HUES48 (cell line): Measurements from ENCODE around the gene RUFY4.
"Not testable (repeated sequence)": the region's sequence is repeated elsewhere in the genome, so short reads cannot be mapped to it uniquely, and the experiment has no call there.

Experiments
- H3K27ac ChIP-seq: one replicate; pipeline ENCODE4 v1.7.0; 2013; ENCODE audit warnings: low read depth, low read length, inconsistent platforms
- H3K27me3 ChIP-seq: 2 replicates; pipeline ENCODE4 v1.6.1; 2013; ENCODE audit warnings: mild to moderate bottlenecking, low read length; ENCODE audit not compliant: control insufficient read depth, insufficient read depth
- H3K36me3 ChIP-seq: 2 replicates; pipeline ENCODE4 v1.6.1; 2013; ENCODE audit warnings: low read length; ENCODE audit not compliant: control insufficient read depth, insufficient read depth
- H3K4me1 ChIP-seq: 2 replicates; pipeline ENCODE4 v1.6.1; 2013; ENCODE audit warnings: mild to moderate bottlenecking, low read length; ENCODE audit not compliant: control insufficient read depth, insufficient read depth
- H3K4me3 ChIP-seq: 2 replicates; pipeline ENCODE4 v1.5.1; 2013; ENCODE audit warnings: mild to moderate bottlenecking, low read depth, low read length
- H3K9ac ChIP-seq: 2 replicates; pipeline ENCODE4 v1.6.1; 2013; ENCODE audit warnings: mild to moderate bottlenecking, low read depth, low read length, moderate library complexity
- H3K9me3 ChIP-seq: 2 replicates; pipeline ENCODE4 v1.6.1; 2013; ENCODE audit warnings: low read length; ENCODE audit not compliant: control insufficient read depth, insufficient read depth

RUFY4 gene

DNA sequence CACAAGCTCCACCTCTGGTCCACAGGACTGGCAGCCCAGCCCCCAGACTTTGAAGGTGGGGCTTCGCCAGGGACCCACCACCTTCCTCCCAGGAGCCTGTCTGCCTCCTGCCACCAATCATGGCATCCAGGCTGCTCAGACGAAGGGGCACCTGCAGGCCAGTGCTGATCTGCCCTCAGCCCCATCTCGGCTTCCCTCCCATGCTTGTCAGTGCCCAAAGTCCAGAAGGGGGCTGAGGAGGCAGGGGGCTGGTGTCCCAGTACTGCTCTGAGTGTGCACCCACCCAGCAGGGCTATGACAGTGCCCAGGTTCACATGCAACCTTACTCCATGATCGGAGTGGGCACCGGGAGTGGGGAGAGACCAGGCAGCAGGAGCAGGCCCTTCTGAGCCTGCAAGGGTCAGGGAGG is 25.3 kb upstream of the RUFY4 start:
- H3K36me3 ChIP-seq, result no peaks in the 10 kb centered on the region
- no peak overlapping the region for H3K4me3 ChIP-seq
- H3K4me1 ChIP-seq, result no peaks in the 10 kb centered on the region
- H3K27me3 ChIP-seq, result no peaks in the 10 kb centered on the region
- H3K9ac ChIP-seq, result no peak overlapping the region
- H3K9me3 ChIP-seq, result no peaks in the 10 kb centered on the region
- no peak overlapping the region for H3K27ac ChIP-seq

DNA sequence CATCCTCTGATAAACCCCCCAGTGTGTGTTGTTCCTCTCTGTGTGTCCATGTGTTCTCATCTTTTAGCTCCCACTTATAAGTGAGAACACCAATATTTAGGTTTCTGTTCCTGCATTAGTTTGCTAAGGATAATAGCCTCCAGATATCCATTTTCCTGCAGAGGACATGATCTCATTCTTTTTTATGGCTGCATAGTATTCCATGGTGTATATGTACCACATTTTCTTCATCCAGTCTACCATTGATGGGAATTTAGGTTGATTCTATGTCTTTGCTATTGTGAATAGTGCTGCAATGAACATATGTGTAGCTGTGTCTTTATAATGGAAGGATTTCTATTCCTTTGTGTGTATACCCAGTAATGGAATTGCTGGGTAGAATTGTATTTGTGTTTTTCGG is 24.5 kb upstream of the RUFY4 start:
- H3K4me3 ChIP-seq, H3K27ac ChIP-seq, H3K9ac ChIP-seq, H3K9me3 ChIP-seq, H3K36me3 ChIP-seq, H3K27me3 ChIP-seq, H3K4me1 ChIP-seq: not testable (repeated sequence)

DNA sequence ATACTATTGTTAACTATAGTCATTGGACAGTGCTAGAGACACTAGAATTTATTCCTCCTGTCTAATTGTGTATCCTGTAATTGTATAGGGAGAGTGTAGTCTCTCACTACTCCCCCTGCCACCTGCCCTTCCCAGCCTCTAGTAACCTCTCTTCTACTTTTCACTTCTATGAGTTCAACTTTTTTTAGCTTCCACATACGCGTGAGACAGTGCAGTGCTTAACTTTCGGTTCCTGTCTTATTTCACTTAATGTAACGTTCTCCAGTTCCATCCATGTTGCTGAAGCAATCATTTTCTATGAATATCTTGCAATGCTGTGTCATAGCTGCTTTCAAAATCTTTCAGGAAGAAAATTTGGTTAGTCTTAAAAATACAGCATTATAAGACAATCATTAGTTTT is 22.8 kb upstream of the RUFY4 start:
- H3K27ac ChIP-seq, result no peak overlapping the region
- H3K4me1 ChIP-seq, result no peaks in the 10 kb centered on the region
- no peak overlapping the region for H3K4me3 ChIP-seq
- no peak overlapping the region for H3K9ac ChIP-seq
- no peaks in the 10 kb centered on the region for H3K9me3 ChIP-seq
- no peaks in the 10 kb centered on the region for H3K27me3 ChIP-seq
- H3K36me3 ChIP-seq, result no peaks in the 10 kb centered on the region

DNA sequence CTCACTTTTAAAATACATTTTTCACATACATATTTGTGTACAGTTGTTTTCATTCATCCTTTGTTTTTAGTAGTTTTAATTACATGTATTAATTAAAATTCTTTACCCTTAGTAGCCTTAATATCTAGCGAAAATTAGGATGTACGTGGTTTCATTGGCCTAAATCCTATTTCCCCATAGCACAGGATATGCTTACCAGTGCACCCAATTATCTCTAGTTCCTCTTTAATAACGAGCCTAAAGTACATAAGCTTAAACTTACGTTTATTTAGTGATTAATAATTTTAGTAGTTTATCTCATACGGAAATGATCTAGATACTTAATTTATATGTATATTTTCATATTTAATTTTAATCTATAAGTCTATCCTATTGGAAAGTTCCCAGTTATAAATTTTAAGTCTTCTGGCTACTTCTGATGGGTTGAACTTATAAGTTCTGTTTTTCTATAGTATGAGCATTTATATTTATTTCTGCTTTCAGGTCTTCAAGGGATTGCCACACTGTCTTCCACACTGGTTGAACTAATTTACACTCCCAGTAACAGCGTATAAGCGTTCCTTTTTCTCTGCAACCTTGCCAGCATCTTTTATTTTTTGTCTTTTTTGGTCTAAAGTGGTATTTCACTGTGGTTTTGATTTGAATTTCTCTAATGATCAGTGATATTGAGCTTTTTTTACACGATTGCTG is 21.4 kb upstream of the RUFY4 start:
- no peak overlapping the region for H3K27ac ChIP-seq
- H3K36me3 ChIP-seq, result no peaks in the 10 kb centered on the region
- no peaks in the 10 kb centered on the region for H3K9me3 ChIP-seq
- no peak overlapping the region for H3K9ac ChIP-seq
- H3K4me1 ChIP-seq, result no peaks in the 10 kb centered on the region
- H3K4me3 ChIP-seq, result no peak overlapping the region
- no peaks in the 10 kb centered on the region for H3K27me3 ChIP-seq

DNA sequence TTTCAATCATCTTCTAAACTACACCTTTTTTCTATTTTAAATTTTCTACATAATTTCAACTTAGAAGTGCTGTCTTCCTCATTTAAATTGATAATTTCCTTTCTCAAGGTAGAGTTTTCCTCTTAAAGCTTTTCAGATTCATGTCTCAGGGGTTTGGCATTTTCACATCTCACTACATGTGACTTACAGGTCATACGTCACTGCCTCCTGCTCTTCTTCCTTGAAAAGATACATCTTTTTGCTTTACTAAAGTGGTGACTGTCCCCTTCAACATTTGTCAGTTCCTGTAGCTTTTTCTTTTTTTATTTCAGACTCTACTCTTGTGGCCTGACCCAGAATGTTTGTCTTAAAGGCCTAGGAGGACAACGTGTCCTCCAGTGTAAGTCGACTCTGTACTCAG is 17.1 kb upstream of the RUFY4 start:
- Histone ChIP-seq H3K4me1 (no peaks in the 10 kb centered on the region), H3K9ac (no peak overlapping the region), H3K27ac (no peak overlapping the region), H3K9me3 (no peaks in the 10 kb centered on the region), H3K27me3 (no peaks in the 10 kb centered on the region), H3K4me3 (no peak overlapping the region), H3K36me3 (no peaks in the 10 kb centered on the region)

DNA sequence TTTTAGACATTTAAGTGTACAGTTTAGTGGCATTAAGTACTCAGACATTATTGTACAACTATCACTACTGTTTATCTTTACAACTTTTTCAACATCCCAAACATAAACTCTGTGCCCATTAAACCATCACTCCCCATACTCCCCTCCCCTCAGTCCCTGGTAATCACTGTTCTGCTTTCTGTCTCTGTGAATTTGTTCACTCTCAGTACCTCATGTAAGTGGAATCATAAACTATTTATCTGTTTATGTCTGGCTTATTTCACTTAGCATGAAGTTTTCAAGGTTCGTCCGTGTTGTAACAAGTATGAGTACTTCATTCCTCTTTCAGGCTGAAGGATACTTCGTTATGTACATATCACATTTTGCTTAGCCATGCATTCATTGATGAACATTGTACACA is 9.8 kb upstream of the RUFY4 start:
- no peaks in the 10 kb centered on the region for H3K27me3 ChIP-seq
- H3K27ac ChIP-seq, result no peak overlapping the region
- no peaks in the 10 kb centered on the region for H3K36me3 ChIP-seq
- H3K4me1 ChIP-seq, result no peaks in the 10 kb centered on the region
- no peaks in the 10 kb centered on the region for H3K9me3 ChIP-seq
- no peak overlapping the region for H3K4me3 ChIP-seq
- H3K9ac ChIP-seq, result no peak overlapping the region

DNA sequence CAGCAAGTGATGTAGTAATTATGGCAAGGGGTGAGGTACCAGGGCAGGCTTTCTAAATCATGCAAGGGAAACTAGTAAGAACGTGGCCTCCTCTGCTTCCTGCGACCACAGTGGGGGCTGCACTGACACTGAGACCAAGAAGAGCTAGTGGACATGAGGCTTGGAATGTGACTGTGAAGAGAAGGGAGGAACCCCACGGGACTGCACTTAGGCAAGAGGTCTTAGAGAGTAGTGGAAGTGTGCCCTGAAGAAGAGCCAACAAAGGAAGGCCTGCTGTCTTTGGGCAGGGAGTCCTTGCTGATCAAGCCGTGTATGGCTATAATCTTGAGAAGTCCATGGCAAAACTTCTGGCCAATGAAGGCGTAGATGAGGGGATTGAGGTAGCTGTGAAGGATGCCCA is 8.9 kb upstream of the RUFY4 start:
- Histone ChIP-seq H3K9ac (no peak overlapping the region), H3K36me3 (no peaks in the 10 kb centered on the region), H3K27ac (no peak overlapping the region), H3K4me1 (no peaks in the 10 kb centered on the region), H3K4me3 (no peak overlapping the region), H3K9me3 (no peaks in the 10 kb centered on the region), H3K27me3 (no peaks in the 10 kb centered on the region)

DNA sequence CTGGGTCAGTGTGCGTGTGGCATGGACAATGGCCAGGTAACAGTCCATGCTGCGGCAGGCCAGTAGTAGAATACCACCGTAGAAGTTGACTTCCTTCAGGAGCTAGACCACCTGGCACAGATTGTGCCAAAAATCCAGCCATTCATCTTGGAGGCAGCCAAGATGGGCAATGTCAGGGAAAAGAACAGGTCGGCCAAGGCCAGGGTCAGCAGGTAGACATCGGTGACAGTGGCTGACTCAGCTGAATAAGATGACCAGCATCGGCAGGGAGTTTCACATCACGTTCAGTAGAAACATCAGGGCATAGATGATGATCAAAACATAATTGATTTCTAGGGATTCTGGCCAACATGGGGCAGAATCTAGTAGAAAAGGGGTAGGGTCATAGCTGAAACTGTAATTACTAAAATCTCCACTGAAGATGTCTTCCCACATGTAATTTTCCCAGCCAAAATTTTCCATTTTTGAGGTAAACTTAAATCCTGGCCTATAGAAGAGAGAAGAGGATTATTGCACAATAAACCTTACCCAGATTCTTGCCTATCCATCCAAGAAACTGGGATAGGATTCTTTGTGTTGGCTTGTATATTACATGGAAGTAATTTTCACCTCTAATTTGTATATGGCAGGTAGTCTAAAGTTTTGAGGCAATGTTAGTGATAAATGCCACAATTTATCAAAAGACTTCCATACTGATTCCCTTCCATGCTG is 7.9 kb upstream of the RUFY4 start:
- H3K27ac ChIP-seq, result no peak overlapping the region
- no peak overlapping the region for H3K9ac ChIP-seq

DNA sequence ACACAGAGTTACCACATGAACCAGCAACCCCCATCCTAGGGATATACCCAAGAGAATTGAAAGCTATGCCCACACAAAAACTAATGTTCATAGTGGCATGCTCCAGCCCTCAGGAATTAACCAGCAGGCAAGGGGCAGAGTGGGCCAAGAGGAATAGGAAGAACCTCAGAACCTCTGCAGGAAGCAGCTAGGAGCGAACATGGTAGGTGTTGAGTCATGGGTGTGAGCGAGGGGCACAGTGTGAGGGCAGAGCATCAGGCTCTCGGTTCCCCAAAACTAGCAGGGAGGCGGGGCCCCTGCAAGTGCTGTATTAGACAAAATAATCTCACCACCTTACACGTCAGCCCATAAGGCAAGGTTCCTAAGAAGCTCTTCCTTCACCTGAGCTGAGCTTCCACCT is 5.6 kb upstream of the RUFY4 start:
- Histone ChIP-seq H3K9ac (no peak overlapping the region), H3K27me3 (peaks cover 3% of the 10 kb centered on the region; the same call in 1 of the 2 replicates), H3K4me3 (no peak overlapping the region), H3K36me3 (no peaks in the 10 kb centered on the region), H3K9me3 (no peaks in the 10 kb centered on the region), H3K27ac (no peak overlapping the region), H3K4me1 (peaks cover under 1% of the 10 kb centered on the region; the same call in 1 of the 2 replicates)

More for the DNA sequence above, 7.9 kb upstream of the RUFY4 start:
- Histone ChIP-seq H3K4me3 (no peak overlapping the region), H3K36me3 (no peaks in the 10 kb centered on the region), H3K9me3 (no peaks in the 10 kb centered on the region), H3K4me1 (no peaks in the 10 kb centered on the region), H3K27me3 (no peaks in the 10 kb centered on the region)

DNA sequence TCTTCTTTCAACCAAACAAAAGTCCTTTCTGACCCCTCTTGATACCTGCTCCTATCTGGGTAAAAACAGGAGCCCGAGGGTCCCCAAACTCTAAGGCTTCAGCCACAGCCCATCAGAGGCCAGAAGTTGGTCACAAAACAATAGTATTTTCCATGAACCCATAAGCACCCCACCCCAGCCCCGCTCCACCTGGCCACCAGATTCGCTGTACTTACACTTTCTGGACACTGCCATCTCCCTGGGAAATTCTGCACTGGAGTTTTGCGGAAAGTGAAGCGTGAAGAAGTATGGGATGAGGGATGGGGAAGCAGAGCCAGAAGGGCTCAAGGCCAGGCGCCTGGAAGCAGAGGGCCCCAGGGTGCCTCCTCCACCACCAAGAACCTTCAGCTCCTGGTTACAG is 5.2 kb upstream of the RUFY4 start:
- Histone ChIP-seq H3K27ac (no peak overlapping the region), H3K4me3 (no peak overlapping the region), H3K9ac (no peak overlapping the region), H3K27me3 (peaks cover 6% of the 10 kb centered on the region), H3K9me3 (no peaks in the 10 kb centered on the region), H3K36me3 (no peaks in the 10 kb centered on the region), H3K4me1 (peaks cover 3% of the 10 kb centered on the region; the same call in 1 of the 2 replicates)

DNA sequence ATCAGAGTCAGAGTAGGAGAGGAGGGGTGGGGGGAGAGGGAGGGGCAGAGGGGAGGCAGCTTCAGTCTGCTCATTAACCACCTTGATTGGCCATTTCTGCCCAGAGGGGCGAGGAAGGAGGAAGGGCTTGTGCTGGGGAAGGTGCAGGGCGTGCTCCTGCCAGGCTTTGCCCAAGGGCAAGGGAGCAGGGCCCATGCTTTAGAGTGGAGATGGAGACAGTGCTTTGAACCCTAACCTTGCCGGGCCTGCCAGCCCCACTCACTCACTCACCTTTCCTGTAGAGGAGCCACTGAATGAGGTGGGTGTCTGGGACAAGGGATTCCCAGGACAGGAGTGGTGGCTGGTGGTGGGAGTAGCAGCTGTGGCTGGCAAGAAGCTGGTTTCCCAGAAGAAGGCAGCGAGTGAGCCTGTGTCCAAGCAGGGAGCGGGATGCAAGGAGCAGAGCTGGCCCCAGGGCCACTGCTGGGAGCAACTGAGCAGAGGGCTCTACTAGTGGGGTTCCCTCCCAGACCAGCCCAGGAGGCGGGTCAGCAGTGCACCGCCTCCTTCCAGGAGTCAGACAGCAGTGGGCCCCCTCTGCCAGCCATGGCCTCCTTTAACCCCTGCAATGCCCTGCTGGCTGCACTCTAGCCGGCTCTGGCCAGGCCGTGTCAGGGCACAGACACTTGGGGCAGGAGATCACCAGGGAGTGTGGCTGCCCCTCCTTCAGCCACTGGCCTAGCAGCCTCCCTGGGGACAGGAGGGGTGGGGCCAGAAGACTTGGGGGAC is 3.6 kb upstream of the RUFY4 start:
- Histone ChIP-seq H3K27ac (no peak overlapping the region), H3K9me3 (no peaks in the 10 kb centered on the region), H3K4me3 (no peak overlapping the region), H3K9ac (no peak overlapping the region), H3K36me3 (no peaks in the 10 kb centered on the region), H3K27me3 (peaks cover 6% of the 10 kb centered on the region), H3K4me1 (peaks cover 5% of the 10 kb centered on the region; the same call in 1 of the 2 replicates)
